Uterus (tissue), 4 donors: ENCODE measurements around the gene FHIT. TPM values are rescaled to one million over a fixed set of nuclear protein-coding genes. Genes with fewer than 3 reads are reported as not detected.

Experiments used
- DNase-seq, 2 donors: peaks; one replicate each; pipeline ENCODE4 v3.0.0-alpha.2; 2019 to 2020
- H3K27ac ChIP-seq, 2 donors: fragments of 200-600 bp; sonication (generic); 1 replicate in 1 of 2; 2 replicates in 1 of 2; pipeline ENCODE4 v1.5.1; 2016 to 2018
- H3K27me3 ChIP-seq, 2 donors: fragments of 200-600 bp; sonication (generic); one replicate each; pipeline ENCODE4 v1.5.1; 2018 to 2019; ENCODE audit warnings: control low read depth in 1 of 2
- H3K36me3 ChIP-seq, 2 donors: fragments of 200-600 bp; sonication (generic); one replicate each; pipeline ENCODE4 v1.5.1; 2019; ENCODE audit warnings: control low read depth in 1 of 2
- H3K4me1 ChIP-seq, 2 donors: fragments of 200-600 bp; sonication (generic); one replicate each; pipeline ENCODE4 v1.5.1; 2018 to 2019; ENCODE audit warnings: control low read depth in 1 of 2
- H3K4me3 ChIP-seq, 2 donors: fragments of 200-600 bp; sonication (generic); 1 replicate in 1 of 2; 2 replicates in 1 of 2; pipeline ENCODE4 v1.5.1; 2018 to 2019; ENCODE audit warnings: mild to moderate bottlenecking in 1 of 2
- H3K9me3 ChIP-seq, 2 donors: fragments of 200-600 bp; sonication (generic); one replicate each; pipeline ENCODE4 v1.5.1; 2019; ENCODE audit warnings: control low read depth in 1 of 2
- POLR2A ChIP-seq, 2 donors: fragments of 450-650 bp; IDR thresholded peaks; one replicate each; pipeline ENCODE4 v1.6.1; 2016; ENCODE audit warnings: antibody characterized with exemption in 2 of 2, mild to moderate bottlenecking in 1 of 2, moderate library complexity in 1 of 2
- intact Hi-C: fragments of 100-400 bp; cut with DNase I; formaldehyde crosslinking; loops from one replicate; pipeline ENCODE4 v1.15.1; 2023; ENCODE audit warnings: low total_unique reads
- total RNA-seq, 4 donors: library from RNA; depleted of rRNA in 3 of 4; stranded (reverse); fragments of >200 nt in 3 of 4; gene quantifications; one replicate each; pipeline versions ENCODE4 v1.1.0 to v1.2.4, GENCODE V29; 2014 to 2023
- TF ChIP-seq, protein P1 (sequence below), 4 experiments: fragments of 200-600 bp in 2 of 4; fragments of 450-650 bp in 2 of 4; sonication (generic) in 2 of 4; IDR thresholded peaks; one replicate each; pipeline ENCODE4 v1.5.1; 2016 to 2019; ENCODE audit warnings: antibody characterized with exemption in 4 of 4, mild to moderate bottlenecking in 2 of 4, moderate library complexity in 1 of 4
- donor health status: DM: yes; HTN: yes; CAD: no.

The FHIT gene
- total RNA-seq, 4 donors from 2014 or later, result 1.3 to 15.2 (median 7.3) TPM

DNA sequence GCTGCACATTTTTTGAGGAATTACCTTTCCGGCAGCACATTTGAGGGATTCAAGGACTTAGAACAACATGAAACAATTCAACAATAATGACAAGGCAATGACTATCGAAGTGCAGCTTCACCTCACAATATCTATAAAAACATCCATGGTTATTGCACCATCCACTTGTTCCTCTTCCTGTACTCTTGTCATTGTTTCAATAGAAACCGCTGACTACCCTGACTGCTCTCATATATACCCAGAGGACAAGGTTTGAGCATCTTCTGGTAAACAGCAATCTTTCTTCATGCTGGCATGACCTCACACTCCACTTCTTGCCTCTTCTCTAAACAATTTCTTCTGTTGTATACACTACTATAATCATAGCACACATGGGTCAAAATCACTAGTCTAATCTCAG lies 864.9 kb downstream of the FHIT start:
- DNase-seq, result no peak
- intact Hi-C loops, result no loop called here
- Histone ChIP-seq H3K27ac (no peak overlapping the region), H3K4me1 (no peaks in the 10 kb centered on the region), H3K4me3 (no peak overlapping the region), H3K36me3 (no peaks in the 10 kb centered on the region), H3K27me3 (no peaks in the 10 kb centered on the region), H3K9me3 (no peaks in the 10 kb centered on the region)
- TF ChIP-seq, protein P1, sequence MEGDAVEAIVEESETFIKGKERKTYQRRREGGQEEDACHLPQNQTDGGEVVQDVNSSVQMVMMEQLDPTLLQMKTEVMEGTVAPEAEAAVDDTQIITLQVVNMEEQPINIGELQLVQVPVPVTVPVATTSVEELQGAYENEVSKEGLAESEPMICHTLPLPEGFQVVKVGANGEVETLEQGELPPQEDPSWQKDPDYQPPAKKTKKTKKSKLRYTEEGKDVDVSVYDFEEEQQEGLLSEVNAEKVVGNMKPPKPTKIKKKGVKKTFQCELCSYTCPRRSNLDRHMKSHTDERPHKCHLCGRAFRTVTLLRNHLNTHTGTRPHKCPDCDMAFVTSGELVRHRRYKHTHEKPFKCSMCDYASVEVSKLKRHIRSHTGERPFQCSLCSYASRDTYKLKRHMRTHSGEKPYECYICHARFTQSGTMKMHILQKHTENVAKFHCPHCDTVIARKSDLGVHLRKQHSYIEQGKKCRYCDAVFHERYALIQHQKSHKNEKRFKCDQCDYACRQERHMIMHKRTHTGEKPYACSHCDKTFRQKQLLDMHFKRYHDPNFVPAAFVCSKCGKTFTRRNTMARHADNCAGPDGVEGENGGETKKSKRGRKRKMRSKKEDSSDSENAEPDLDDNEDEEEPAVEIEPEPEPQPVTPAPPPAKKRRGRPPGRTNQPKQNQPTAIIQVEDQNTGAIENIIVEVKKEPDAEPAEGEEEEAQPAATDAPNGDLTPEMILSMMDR (IDR thresholded peaks at IDR 0.05), result no peak
- TF ChIP-seq POLR2A (IDR thresholded peaks at IDR 0.05), result no peak

DNA sequence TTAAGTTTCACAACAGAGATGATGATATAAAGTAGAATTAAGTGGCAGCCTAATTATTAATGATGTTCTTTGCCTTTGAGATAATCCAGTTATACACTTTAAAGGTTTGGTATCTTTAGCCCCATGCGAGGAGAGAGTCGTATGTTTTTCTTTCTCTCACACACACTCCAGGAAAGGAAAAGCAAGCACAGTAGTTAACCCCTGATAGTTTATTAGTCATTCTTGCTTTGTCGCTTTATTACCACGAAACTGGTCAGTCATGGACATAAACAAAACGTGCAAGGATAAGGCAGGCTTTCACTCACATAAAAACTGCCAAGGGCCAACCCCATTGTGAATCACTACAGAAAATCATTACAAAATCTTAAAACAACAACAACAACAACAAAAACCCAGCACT lies 866.9 kb downstream of the FHIT start:
- H3K36me3 ChIP-seq, result no peaks in the 10 kb centered on the region
- H3K27ac ChIP-seq, result no peak overlapping the region
- DNase-seq, result no peak
- intact Hi-C loops, result no loop called here
- no peaks in the 10 kb centered on the region for H3K9me3 ChIP-seq
- no peak for TF ChIP-seq POLR2A (IDR thresholded peaks at IDR 0.05)
- TF ChIP-seq, protein P1 (IDR thresholded peaks at IDR 0.05), result no peak
- H3K27me3 ChIP-seq, result no peaks in the 10 kb centered on the region
- H3K4me1 ChIP-seq, result no peaks in the 10 kb centered on the region
- H3K4me3 ChIP-seq, result no peak overlapping the region

DNA sequence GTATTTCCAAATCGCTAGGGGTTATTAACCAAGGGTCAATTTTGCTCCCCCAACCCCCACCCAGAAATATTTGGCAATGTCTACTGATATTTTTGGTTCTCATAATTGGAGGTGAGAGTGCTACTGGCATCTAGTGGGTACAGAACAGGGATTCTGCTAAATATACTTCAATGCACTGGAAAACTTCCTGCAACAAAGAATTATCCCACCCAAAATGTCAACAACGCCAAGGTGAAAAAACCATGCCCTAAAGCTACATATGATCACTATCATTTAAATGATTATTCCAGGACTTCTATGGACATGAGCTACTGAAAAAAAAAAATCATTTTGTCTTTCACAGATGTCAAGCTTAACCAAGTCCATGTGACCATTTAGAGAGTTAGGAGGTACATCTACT lies 867.9 kb downstream of the FHIT start:
- Histone ChIP-seq H3K27ac (no peak overlapping the region), H3K36me3 (no peaks in the 10 kb centered on the region), H3K4me1 (no peaks in the 10 kb centered on the region), H3K4me3 (no peak overlapping the region), H3K27me3 (no peaks in the 10 kb centered on the region), H3K9me3 (no peaks in the 10 kb centered on the region)
- no peak for DNase-seq
- intact Hi-C loops, result no loop called here
- TF ChIP-seq, protein P1 (IDR thresholded peaks at IDR 0.05), result no peak
- no peak for TF ChIP-seq POLR2A (IDR thresholded peaks at IDR 0.05)

DNA sequence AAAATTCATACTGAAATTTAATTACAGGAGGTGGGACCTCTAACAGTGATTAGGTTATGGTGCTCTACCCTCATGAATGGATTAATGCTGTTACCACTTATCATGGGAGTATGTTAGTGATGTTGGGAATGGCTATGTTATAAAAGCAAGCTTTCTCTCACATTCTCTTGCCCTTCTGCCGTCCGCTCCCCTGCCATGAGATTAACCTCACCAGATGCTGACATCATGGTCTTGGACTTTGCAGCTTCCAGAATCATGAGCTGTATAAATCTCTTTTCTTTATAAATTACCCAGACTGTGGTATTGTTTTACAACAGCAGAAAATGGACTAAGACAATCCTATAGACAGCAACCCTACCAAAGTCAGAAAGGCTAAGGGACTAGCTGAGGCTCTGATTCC lies 884.8 kb downstream of the FHIT start:
- Histone ChIP-seq H3K4me1 (no peaks in the 10 kb centered on the region), H3K27me3 (no peaks in the 10 kb centered on the region), H3K36me3 (no peaks in the 10 kb centered on the region), H3K4me3 (no peak overlapping the region), H3K9me3 (no peaks in the 10 kb centered on the region), H3K27ac (no peak overlapping the region)
- TF ChIP-seq, protein P1 (IDR thresholded peaks at IDR 0.05), result no peak
- no peak for TF ChIP-seq POLR2A (IDR thresholded peaks at IDR 0.05)
- intact Hi-C loops, result no loop called here
- DNase-seq, result no peak

DNA sequence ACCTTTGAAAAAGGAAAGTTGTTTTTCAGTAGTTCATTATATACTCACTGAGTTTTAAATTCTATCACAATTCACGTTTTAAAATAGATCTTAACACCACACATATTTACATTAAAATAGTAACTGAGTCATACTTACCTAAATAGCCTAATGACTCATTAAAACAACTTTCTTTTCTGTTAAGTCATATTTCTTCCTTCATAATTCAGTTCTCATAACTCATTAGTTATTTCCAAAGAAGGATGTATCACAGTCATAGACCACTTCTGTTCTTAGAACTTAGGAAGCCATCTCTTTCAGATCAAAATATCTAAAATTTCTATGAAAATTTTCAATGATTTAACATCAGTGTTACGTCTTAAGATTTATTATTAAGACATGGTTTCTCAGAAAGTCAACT lies 885.9 kb downstream of the FHIT start:
- no peaks in the 10 kb centered on the region for H3K4me1 ChIP-seq
- H3K4me3 ChIP-seq, result no peak overlapping the region
- no peak for DNase-seq
- intact Hi-C loops, result no loop called here
- no peak for TF ChIP-seq POLR2A (IDR thresholded peaks at IDR 0.05)
- TF ChIP-seq, protein P1 (IDR thresholded peaks at IDR 0.05), result no peak
- no peak overlapping the region for H3K27ac ChIP-seq
- H3K36me3 ChIP-seq, result no peaks in the 10 kb centered on the region
- no peaks in the 10 kb centered on the region for H3K27me3 ChIP-seq
- H3K9me3 ChIP-seq, result no peaks in the 10 kb centered on the region
